HG03558 (cell line): Measurements from ENCODE around the gene HECW1.

Source experiments
- ATAC-seq: cut with Tn5 transposase; IDR thresholded peaks from one replicate; pipeline ENCODE4 v1.9.1; 2021; ENCODE audit warnings: moderate number of reproducible peaks; ENCODE audit not compliant: unreplicated experiment; ENCODE audit errors: extremely low read depth

HECW1 gene

DNA sequence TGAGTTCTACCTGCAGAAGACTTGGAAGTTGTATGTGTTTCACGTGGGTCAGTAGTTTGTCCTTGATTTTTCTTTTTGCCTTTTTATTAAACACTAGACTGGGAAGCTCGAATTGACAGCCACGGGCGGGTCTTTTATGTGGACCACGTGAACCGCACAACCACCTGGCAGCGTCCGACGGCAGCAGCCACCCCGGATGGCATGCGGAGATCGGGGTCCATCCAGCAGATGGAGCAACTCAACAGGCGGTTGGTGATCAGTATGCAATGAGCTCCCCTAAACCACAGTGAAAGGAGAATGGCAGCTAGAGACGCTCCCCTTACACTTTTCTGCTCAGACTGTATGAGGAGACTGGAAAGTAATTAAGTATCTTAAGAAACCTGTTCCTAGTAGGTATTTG is 343.8 kb downstream of the HECW1 start:
- no peak for ATAC-seq

- no peak for ATAC-seq
Measured at GRCh38 chr7:43458330-43459018, 346.0 kb downstream of the HECW1 start.

- no peak for ATAC-seq
Measured at GRCh38 chr7:43459019-43459337, 346.5 kb downstream of the HECW1 start.

GRCh38 chr7:43460733-43461348 is 348.4 kb downstream of the HECW1 start:
- ATAC-seq: no peak

- no peak for ATAC-seq
Measured at GRCh38 chr7:43461349-43462024, 349.0 kb downstream of the HECW1 start.

DNA sequence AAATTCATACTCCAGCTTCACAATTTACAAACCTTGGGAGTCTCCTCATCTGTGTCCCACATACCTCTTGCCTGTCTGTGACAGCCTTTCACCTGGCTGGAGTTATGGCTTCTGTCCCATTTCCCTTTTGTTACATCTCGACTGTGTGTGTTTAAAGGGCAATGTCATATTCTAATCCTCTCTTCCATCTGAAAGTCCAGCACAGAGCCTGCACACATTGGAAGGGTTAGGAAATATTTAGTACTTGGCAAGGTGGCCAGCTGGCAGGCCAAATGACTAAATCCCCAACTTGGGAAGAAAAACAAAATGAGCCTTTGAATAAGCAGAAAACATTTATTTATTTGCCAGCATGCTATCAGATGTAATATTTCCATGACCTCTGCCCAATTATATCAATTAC is 350.4 kb downstream of the HECW1 start:
- ATAC-seq: no peak

GRCh38 chr7:43463401-43463980 is 351.0 kb downstream of the HECW1 start:
- no peak for ATAC-seq

GRCh38 chr7:43465581-43466554 is 353.4 kb downstream of the HECW1 start:
- ATAC-seq: no peak

- no peak for ATAC-seq
Measured at GRCh38 chr7:43467406-43467805, 355.0 kb downstream of the HECW1 start.

- no peak for ATAC-seq
Measured at GRCh38 chr7:43467846-43468245, 355.4 kb downstream of the HECW1 start.

DNA sequence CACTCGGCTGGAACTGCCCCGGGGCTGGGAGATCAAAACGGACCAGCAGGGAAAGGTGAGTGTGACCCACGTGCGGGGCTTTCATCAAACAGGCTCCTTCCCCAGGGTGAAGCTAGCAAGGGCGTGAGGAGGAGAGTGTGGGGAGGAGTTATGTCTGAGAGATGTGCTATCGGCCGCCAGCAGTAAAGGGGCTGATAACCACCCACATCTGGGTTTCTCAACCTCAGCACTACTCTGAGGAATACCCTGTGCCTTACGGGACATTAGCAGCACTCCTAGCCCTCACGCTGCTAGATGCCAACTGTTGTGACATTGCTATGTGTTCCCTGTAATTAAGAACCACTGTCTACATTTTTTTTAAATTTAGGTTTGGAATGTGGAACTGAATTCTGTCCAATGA is 356.6 kb downstream of the HECW1 start:
- ATAC-seq: no peak

DNA sequence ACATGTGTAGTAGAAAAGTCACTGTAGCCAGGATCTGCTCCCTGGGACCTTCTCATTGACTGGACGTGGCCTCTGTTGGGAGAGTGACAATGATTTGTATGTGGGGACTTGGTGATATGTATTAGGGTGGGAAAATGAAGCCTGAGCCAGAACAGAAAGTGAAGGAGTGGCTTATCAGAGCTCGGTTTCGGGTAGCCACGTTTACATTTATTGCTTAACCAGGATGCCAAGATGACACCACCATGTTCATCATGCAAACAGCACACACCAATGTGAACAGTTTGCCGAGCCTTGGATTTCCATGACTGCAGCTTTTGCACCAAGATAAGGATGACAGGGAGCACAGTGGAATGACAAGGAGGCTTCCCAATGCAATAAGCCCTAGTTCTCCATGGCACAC is 357.7 kb downstream of the HECW1 start:
- no peak for ATAC-seq

DNA sequence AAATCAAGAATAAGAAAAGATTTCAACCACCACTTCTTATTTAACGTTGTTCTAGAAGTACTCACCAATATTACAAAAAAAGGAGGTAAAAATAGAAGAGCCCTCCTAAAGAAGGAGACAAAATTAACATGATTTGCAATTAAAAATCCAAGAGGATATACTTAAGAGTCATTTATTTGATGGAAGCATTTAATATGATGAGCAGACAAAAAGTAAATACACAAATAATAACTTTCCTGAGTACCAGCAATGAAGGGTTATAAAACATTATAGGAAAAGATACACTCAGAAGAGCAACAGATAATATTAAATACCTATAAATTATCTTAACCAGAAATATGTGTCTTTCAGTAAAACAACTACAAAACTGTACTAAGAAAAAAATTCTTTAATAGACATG is 363.5 kb downstream of the HECW1 start:
- ATAC-seq: no peak

- no peak for ATAC-seq
Measured at GRCh38 chr7:43476896-43477295, 364.4 kb downstream of the HECW1 start.

DNA sequence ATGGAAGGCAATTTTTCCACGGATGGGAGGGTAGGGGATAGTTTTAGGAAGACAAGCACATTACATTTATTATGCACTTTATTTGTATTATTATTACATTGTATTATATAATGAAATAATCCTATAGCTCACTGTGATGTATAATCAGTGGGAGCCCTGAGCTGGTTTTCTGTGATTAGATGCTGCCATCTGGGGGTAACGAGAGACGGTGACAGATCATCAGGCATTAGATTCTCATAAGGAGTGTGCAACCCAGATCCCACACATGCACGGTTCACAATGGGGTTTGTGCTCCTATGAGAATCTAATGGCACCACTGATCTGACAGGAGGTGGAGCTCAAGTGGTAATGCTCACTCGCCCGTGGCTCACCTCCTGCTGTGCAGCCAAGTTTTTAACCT is 366.6 kb downstream of the HECW1 start:
- ATAC-seq: no peak

- no peak for ATAC-seq
Measured at GRCh38 chr7:43479543-43479942, 367.1 kb downstream of the HECW1 start.

GRCh38 chr7:43480581-43480980 is 368.1 kb downstream of the HECW1 start:
- ATAC-seq: no peak

- no peak for ATAC-seq
Measured at GRCh38 chr7:43481902-43482678, 369.6 kb downstream of the HECW1 start.

GRCh38 chr7:43482679-43483252 is 370.3 kb downstream of the HECW1 start:
- ATAC-seq: no peak
